ENCODE data around the gene RTN4RL2. TPM values are rescaled to one million over a fixed set of nuclear protein-coding genes. Genes with fewer than 3 reads are reported as not detected.

RTN4RL2 gene
- total and polyA plus RNA-seq, 2 experiments from 2014 or later: 0.09 to 1.3 TPM

DNA sequence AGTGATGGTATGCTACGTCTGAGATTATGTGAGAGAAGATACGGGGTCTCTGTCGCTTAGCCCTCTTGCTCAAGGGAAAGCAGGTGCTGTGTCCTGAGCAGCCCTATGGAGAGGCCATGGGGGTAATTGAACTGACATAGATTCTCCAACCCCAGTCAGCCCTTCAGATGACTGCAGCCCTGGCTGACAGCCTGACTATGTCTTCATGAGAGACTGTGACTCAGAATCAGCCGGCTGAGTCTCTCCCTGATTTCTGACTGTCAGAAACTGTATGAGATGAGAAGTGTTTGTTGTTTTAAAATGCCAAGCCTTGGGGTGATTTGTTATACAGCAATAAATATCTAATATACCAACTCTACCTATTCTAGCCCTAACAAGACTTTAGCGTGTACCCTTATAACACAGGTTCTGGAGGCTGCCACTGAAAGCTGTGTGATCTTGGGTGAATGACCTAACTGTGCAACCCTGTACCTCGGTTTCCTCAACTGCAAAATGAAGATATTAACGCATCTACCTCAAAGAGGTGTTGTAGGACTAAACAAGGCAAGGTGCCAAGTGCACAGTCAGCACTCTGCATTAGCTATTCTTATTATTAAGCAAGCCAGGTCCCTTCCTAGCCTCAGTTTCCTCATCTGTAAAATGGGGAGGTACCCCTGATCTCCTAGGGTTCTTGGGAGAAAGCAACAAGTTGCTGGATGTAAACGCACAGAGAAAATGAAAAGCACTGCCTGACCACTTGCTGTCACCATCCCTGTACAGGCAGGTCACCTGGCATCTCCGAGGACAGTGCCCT, 30.3 kb downstream of the RTN4RL2 start:
- Histone ChIP-seq H3K27me3 (no peaks in the 10 kb centered on the region), H3K4me1 (ENCODE audit: low read depth) (no peaks in the 10 kb centered on the region), H3K4me3 (no peak overlapping the region), H3K9me3 (ENCODE audit: low read depth) (no peaks in the 10 kb centered on the region), H3K27ac (no peak overlapping the region), H3K36me3 (no peaks in the 10 kb centered on the region)
- DNase-seq (ENCODE audit: low read depth in 1 of 2, low spot score in 1 of 2): peak in 1 of 2 donors; percentile 24
- no peak for TF ChIP-seq CTCF (IDR thresholded peaks at IDR 0.05; ENCODE audit: low read depth, low read length)

DNA sequence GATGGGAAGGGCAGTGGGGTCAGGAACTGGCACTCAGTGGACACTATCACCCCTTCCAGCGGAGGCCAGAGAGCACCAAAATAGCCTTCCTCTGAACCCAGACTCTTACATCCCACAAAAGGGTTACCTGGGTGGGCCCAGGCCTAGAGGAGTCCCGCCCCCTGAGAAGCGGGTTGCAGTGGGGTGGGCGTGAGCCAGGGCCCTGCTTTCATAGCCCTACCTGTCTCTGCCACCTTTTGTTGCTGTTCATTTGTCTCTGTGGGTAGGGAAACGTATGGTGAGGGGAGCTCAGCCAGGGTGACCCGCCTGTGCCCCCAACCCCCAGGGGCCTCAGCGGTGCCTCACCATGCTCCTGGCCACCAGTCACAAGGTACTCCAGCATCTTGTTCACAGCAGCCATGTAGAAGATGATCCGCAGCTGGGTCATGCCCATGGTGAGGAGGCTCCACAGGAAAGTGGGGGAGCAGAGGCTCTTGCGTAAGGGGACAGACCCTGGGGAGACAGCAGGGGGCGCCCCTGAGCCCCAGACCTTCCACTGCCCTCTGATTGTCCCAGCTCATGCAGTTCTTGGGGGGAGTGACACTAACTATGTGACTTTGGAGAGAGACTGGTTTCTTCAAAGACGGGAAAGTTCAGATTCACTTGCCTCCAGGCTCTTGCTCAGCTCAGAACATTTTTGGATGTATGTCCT, 31.2 kb downstream of the RTN4RL2 start:
- no peaks in the 10 kb centered on the region for H3K27me3 ChIP-seq
- DNase-seq (ENCODE audit: low read depth in 1 of 2, low spot score in 1 of 2): peak; percentile 42 to 46
- no peaks in the 10 kb centered on the region for H3K36me3 ChIP-seq
- peak; percentile 75 for TF ChIP-seq CTCF (IDR thresholded peaks at IDR 0.05; ENCODE audit: low read depth, low read length)
- no peak overlapping the region for H3K27ac ChIP-seq
- no peaks in the 10 kb centered on the region for H3K9me3 ChIP-seq (ENCODE audit: low read depth)
- no peak overlapping the region for H3K4me3 ChIP-seq
- H3K4me1 ChIP-seq (ENCODE audit: low read depth): no peaks in the 10 kb centered on the region

- H3K36me3 ChIP-seq: no peaks in the 10 kb centered on the region
- no peaks in the 10 kb centered on the region for H3K27me3 ChIP-seq
- peak; percentile 95 for TF ChIP-seq CTCF (IDR thresholded peaks at IDR 0.05; ENCODE audit: low read depth, low read length)
- no peaks in the 10 kb centered on the region for H3K9me3 ChIP-seq (ENCODE audit: low read depth)
- DNase-seq (ENCODE audit: low read depth in 1 of 2, low spot score in 1 of 2): peak; percentile 43 to 65
- no peaks in the 10 kb centered on the region for H3K4me1 ChIP-seq (ENCODE audit: low read depth)
- no peak overlapping the region for H3K27ac ChIP-seq
- no peak overlapping the region for H3K4me3 ChIP-seq
Observed at GRCh38 chr11:57493507-57494503, 33.5 kb downstream of the RTN4RL2 start.

GRCh38 chr11:57496109-57496820, 35.9 kb downstream of the RTN4RL2 start:
- no peak for TF ChIP-seq CTCF (IDR thresholded peaks at IDR 0.05; ENCODE audit: low read depth, low read length)
- Histone ChIP-seq H3K36me3 (no peaks in the 10 kb centered on the region), H3K4me1 (ENCODE audit: low read depth) (peaks cover 12% of the 10 kb centered on the region), H3K4me3 (no peak overlapping the region), H3K27me3 (no peaks in the 10 kb centered on the region), H3K9me3 (ENCODE audit: low read depth) (no peaks in the 10 kb centered on the region), H3K27ac (no peak overlapping the region)
- DNase-seq (ENCODE audit: low read depth in 1 of 2, low spot score in 1 of 2): no peak

All from cardiac muscle cell (in vitro differentiated cells and primary cell).